HG03378 (cell line): ENCODE measurements around the gene ACOT4.
"Not testable (repeated sequence)": the region's sequence is repeated elsewhere in the genome, so short reads cannot be mapped to it uniquely, and the experiment has no call there.

Source experiments
- ATAC-seq: cut with Tn5 transposase; IDR thresholded peaks from one replicate; pipeline ENCODE4 v1.9.1; 2021; ENCODE audit warnings: mild to moderate bottlenecking, moderate library complexity; ENCODE audit not compliant: unreplicated experiment

Gene ACOT4

GRCh38 chr14:73576391-73576790 lies 15.3 kb upstream of the ACOT4 start:
- no peak for ATAC-seq

GRCh38 chr14:73577214-73577613 lies 14.5 kb upstream of the ACOT4 start:
- ATAC-seq, result not testable (repeated sequence)

GRCh38 chr14:73582102-73582979 lies 9.3 kb upstream of the ACOT4 start:
- ATAC-seq, result not testable (repeated sequence)

GRCh38 chr14:73588695-73589094 lies 3.0 kb upstream of the ACOT4 start:
- ATAC-seq, result no peak

GRCh38 chr14:73589116-73589515 lies 2.6 kb upstream of the ACOT4 start:
- ATAC-seq, result no peak

GRCh38 chr14:73590673-73591004 lies 1.0 kb upstream of the ACOT4 start:
- ATAC-seq, result not testable (repeated sequence)

- ATAC-seq, result no peak
These were observed 2.8 kb downstream of the ACOT4 start for GRCh38 chr14:73594491-73594890.

GRCh38 chr14:73599499-73599898 lies 7.8 kb downstream of the ACOT4 start:
- ATAC-seq, result no peak

- no peak for ATAC-seq
These were observed 11.3 kb downstream of the ACOT4 start for GRCh38 chr14:73602994-73603393.

GRCh38 chr14:73606271-73606670 lies 14.6 kb downstream of the ACOT4 start:
- no peak for ATAC-seq

GRCh38 chr14:73607241-73607640 lies 15.6 kb downstream of the ACOT4 start:
- ATAC-seq, result no peak

GRCh38 chr14:73610687-73611086 lies 19.0 kb downstream of the ACOT4 start:
- ATAC-seq, result no peak

- no peak for ATAC-seq
These were observed 20.8 kb downstream of the ACOT4 start, which contains the start of gene ACOT6 for GRCh38 chr14:73612339-73613045. Gene ACOT6, plus strand, starts transcription at chr14:73612517. Its CDS starts 55 bp downstream, at chr14:73612572.

- ATAC-seq, result no peak
These were observed 21.3 kb downstream of the ACOT4 start for GRCh38 chr14:73613046-73613383.

- no peak for ATAC-seq
These were observed 21.8 kb downstream of the ACOT4 start for GRCh38 chr14:73613419-73613963.

- ATAC-seq, result no peak
These were observed 25.2 kb downstream of the ACOT4 start for GRCh38 chr14:73616831-73617230.

GRCh38 chr14:73619524-73619923 lies 27.9 kb downstream of the ACOT4 start:
- no peak for ATAC-seq

GRCh38 chr14:73620268-73620667 lies 28.6 kb downstream of the ACOT4 start:
- ATAC-seq, result no peak

GRCh38 chr14:73623504-73624054 lies 31.9 kb downstream of the ACOT4 start:
- no peak for ATAC-seq

GRCh38 chr14:73625706-73626105 lies 34.0 kb downstream of the ACOT4 start:
- ATAC-seq, result no peak

GRCh38 chr14:73627151-73627558 lies 35.5 kb downstream of the ACOT4 start:
- no peak for ATAC-seq
